Inflammatory macrophage (primary cell): Measurements from ENCODE around the gene HS2ST1.
"Not testable (repeated sequence)": the region's sequence is repeated elsewhere in the genome, so short reads cannot be mapped to it uniquely, and the experiment has no call there.

ENCODE experiments used
- DNase-seq, 2 donors: peaks; one replicate each; pipeline ENCODE4 v3.0.0-alpha.2; 2020 to 2022

The HS2ST1 gene

DNA sequence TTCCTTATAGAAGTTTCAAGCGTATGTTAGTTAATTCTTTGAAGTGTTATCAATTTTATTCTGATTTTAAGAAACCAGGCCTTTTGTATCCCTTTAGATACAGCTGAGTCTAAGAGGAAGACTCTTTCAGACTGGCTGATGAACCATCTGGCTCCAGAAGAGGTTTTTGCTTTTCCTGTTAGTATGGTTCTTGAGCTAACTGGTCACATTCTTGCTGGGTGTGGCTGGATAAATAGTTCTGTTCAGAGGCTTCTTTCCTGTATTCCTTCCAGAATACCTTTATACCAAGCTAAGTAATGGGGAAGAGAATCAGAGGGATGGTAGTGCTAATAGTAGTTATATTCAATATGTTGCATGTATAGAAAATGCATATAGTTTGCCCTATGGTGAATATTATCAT is 12.4 kb downstream of the HS2ST1 start:
- no peak for DNase-seq

DNA sequence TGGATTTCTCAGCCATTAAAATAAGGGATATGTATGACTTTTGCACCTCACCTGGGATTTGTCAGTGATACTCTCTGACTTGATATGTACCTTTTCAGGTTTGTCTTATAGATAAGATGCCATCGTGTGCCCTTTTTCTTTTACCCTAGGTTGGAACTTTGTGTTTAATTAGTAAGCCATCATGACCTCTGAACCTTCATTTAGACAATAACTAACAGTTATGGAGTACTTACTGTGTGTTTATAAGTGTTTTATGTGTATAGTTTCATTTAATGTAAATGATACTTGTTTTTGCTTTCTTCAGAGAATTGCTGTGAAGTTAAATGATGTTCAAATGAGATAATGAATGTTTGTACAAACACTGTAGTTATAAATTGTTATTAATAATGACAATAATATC is 14.4 kb downstream of the HS2ST1 start:
- DNase-seq, result no peak

GRCh38 chr1:86933051-86933450 is 18.6 kb downstream of the HS2ST1 start:
- DNase-seq, result no peak

- DNase-seq, result no peak
Measured at GRCh38 chr1:86933562-86934377, 19.3 kb downstream of the HS2ST1 start.

DNA sequence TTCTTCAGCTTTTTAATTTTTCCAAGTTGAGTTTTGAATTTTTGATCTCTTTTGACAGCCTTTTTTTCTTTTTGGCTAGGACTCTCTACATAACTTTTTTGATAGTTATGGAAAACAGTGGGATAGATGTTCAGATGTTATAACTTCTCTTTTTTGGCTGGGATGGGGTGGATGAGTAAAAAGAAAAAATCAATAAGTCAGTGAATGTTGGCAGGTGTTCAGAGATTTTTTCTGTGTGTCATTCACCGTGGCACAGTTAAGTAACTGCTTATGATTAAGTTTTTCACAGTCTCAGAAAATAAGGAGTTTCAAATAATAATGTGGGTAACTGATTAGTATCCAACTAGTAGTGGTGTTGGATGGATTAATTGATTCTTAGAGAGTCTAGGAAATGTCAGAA is 24.0 kb downstream of the HS2ST1 start:
- DNase-seq, result no peak

- no peak for DNase-seq
Measured at GRCh38 chr1:86938855-86939254, 24.4 kb downstream of the HS2ST1 start.

DNA sequence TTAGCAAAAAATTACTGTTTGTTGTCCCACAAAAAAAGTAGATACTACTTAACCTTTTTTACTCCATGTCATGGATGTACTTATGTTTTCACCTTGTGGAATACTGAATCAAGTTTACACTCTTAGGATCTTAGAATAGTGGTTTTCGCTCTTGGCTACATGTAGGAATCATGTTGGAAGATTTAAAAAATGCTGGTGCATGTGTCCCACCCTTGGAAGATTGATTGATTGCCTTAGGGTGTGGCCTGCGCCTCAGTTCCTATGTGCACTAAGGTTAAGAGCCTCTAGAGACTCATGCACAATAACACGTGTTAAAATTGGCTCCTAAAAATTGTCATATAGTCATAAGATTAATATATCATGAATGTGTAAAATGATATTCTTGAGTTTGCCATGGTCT is 25.0 kb downstream of the HS2ST1 start:
- DNase-seq, result no peak

- DNase-seq, result no peak
Measured at GRCh38 chr1:86940599-86940998, 26.2 kb downstream of the HS2ST1 start.

- no peak for DNase-seq
Measured at GRCh38 chr1:86942042-86942441, 27.6 kb downstream of the HS2ST1 start.

DNA sequence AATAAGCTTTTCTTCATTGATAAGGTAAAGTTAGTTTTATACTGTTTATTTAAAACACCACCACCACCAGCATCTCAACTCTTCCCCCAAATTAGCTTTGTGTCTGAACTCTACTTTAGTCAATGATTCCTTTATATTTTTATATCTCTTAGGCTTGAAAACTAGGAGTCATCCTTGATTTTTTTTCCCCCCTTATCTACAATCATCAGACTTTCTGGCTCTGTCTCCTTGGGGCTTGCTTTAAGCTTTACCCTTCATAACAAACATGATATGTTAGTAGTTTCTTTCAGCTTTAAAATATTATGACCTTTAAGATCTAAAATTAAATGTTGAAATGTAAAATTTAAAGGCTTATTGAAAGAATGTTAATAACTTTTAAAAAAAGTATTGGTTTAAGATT is 28.3 kb downstream of the HS2ST1 start:
- no peak for DNase-seq

DNA sequence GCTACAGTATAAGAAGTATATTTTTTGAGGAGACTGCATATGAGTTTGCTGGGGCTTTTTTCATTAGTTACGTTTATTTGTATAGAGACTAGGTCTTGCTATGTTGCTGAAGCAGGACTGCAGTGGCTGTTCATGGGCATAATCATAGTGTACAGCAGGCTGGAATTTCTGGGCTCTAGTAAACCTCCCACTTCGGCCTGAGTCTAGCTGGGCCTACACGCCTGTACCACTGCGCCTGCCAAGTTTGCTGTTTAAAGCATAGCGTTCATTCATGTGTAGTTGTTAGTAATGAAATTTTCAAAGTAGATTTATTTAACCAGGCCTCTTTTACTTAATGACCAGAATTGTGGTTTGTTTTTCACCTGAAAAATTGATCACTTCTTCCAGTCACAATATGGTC is 33.8 kb downstream of the HS2ST1 start:
- no peak for DNase-seq

- no peak for DNase-seq
Measured at GRCh38 chr1:86950712-86951419, 36.4 kb downstream of the HS2ST1 start.

- DNase-seq, result no peak
Measured at GRCh38 chr1:86951430-86951829, 37.0 kb downstream of the HS2ST1 start.

DNA sequence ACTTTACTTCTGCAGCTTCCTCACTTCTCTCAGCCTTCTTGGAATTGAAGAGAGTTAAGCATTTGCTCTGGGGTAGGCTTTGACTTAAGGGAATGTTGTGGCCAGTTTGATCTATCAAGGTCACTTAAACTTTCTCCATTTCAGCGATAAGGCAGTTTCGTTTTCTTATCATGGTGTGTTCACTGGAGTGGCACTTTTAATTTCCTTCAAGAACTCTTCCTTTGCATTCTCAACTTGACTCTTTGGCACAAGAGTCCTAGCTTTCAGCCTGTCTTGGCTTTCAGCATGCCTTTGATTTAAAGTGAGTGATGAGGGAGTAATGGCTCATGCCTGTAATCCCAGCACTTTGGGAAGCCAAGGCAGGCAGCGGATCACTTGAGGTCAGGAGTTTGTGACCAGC is 38.7 kb downstream of the HS2ST1 start:
- no peak for DNase-seq

GRCh38 chr1:86955678-86956077 is 41.2 kb downstream of the HS2ST1 start:
- DNase-seq, result no peak

GRCh38 chr1:86956221-86956620 is 41.8 kb downstream of the HS2ST1 start:
- no peak for DNase-seq

GRCh38 chr1:86957221-86957620 is 42.8 kb downstream of the HS2ST1 start:
- DNase-seq, result peak; percentile 35 to 56

- no peak for DNase-seq
Measured at GRCh38 chr1:86960548-86960947, 46.1 kb downstream of the HS2ST1 start.

- DNase-seq, result not testable (repeated sequence)
Measured at GRCh38 chr1:86963841-86964240, 49.4 kb downstream of the HS2ST1 start.

- peak; percentile 25 to 33 for DNase-seq
Measured at GRCh38 chr1:86965012-86965826, 50.8 kb downstream of the HS2ST1 start.

DNA sequence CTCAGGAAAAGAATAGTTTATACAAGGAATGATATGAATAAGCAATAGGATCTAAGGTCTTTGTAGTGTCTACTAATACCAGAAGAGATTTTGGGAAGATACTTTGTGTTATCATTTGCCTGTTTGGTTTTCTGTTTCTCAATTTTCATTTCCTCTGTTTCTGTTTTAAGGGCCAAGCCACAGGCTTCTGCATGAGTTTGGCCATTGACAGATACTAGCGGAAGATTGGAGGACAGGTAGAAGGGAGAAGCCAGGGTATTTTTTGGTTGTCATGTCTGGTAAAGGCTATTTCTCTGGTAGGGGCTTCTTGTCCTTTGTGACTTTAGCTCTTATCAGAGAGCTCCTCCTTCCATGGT is 51.4 kb downstream of the HS2ST1 start:
- no peak for DNase-seq

DNA sequence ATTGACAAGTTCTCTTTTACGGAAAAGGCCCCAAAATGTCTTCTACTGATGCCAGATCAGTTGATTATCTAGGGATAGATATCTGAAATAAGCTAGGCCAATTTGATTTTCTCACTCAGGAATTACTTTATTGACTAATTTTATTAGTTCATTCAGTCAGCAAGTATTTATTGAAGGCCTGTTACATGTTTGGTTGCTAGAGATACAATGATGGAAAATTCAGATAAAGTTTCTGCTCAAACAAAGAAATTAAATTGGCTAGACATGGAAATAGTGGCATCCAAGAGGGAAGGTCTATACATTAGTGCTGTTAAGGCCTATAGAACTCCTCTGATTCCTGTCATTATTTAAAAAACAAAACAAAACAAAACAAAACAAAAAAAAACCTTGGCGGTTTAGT is 56.5 kb downstream of the HS2ST1 start:
- no peak for DNase-seq

DNA sequence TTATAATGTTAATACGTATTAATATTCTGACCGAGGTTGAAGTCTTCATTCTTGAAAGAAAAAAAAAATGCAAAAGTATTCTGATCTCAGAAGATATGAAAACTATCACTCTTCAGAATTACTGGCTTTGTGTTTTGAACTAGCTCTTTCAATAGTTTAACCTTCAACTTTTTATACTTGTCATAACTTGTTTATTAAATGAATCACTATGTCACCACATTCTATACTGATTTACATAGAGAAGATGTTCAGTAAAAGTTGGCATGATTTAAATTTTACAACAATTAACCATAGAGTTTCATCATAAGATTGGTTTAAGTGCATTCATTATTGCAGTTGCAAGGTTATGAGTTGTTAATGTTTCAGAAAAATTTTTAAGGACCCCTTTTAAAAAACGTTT is 57.3 kb downstream of the HS2ST1 start:
- no peak for DNase-seq

- DNase-seq, result no peak
Measured at GRCh38 chr1:86972262-86972661, 57.8 kb downstream of the HS2ST1 start.
